ENCODE measurements around the gene PGA5.

The PGA5 gene

DNA sequence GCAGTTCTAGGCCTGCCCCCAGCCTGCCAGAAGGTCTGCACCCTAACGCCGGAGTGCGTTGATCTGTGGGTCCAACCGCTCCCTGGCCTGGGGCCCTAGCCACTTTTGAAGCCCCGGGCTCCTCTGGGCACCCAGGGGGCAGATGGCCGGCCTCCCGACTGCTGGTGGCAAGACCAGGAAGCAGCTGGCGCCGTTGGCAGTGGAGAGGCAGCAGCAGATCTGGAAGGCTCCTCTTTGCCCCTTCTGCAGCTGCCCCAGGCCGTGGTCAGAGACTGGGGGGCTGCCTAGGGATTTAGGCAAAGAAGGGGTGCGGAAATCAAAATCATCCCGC lies 54.6 kb downstream of the PGA5 start:
- no peak for DNase-seq (ENCODE audit: low read depth in 1 of 2, low spot score in 1 of 2)
- H3K27ac ChIP-seq (replicated peaks): no peak overlapping the region

DNA sequence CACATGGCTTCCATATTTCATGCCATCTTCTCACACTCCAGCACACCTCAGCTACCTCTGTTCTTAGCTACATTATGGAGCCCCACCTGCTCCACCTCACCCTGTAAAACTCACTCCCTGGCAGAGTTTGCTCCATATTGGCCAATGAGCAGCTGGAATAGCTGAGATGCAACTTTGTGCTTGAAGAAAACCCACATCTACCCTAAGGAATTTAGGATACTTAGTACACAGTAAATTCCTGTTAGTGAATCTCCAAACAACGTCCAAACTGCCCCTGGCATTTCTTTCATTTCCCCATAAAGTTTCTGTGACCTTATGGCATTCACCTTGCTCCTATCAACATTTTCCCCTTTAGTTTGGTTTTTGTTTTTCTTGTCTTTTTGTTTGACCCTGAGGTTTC lies 56.4 kb downstream of the PGA5 start:
- Histone ChIP-seq H3K4me3 (replicated peaks; ENCODE audit: insufficient read depth, low read length) (no peak overlapping the region), H3K27ac (replicated peaks) (no peak overlapping the region), H3K27me3 (ENCODE audit: insufficient read depth, poor library complexity, severe bottlenecking) (peaks cover 13% of the 10 kb centered on the region)
- TF ChIP-seq, protein P1, sequence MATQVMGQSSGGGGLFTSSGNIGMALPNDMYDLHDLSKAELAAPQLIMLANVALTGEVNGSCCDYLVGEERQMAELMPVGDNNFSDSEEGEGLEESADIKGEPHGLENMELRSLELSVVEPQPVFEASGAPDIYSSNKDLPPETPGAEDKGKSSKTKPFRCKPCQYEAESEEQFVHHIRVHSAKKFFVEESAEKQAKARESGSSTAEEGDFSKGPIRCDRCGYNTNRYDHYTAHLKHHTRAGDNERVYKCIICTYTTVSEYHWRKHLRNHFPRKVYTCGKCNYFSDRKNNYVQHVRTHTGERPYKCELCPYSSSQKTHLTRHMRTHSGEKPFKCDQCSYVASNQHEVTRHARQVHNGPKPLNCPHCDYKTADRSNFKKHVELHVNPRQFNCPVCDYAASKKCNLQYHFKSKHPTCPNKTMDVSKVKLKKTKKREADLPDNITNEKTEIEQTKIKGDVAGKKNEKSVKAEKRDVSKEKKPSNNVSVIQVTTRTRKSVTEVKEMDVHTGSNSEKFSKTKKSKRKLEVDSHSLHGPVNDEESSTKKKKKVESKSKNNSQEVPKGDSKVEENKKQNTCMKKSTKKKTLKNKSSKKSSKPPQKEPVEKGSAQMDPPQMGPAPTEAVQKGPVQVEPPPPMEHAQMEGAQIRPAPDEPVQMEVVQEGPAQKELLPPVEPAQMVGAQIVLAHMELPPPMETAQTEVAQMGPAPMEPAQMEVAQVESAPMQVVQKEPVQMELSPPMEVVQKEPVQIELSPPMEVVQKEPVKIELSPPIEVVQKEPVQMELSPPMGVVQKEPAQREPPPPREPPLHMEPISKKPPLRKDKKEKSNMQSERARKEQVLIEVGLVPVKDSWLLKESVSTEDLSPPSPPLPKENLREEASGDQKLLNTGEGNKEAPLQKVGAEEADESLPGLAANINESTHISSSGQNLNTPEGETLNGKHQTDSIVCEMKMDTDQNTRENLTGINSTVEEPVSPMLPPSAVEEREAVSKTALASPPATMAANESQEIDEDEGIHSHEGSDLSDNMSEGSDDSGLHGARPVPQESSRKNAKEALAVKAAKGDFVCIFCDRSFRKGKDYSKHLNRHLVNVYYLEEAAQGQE (IDR thresholded peaks at IDR 0.05; ENCODE audit: insufficient replicate concordance, low read depth): no peak
- TF ChIP-seq, protein P2, sequence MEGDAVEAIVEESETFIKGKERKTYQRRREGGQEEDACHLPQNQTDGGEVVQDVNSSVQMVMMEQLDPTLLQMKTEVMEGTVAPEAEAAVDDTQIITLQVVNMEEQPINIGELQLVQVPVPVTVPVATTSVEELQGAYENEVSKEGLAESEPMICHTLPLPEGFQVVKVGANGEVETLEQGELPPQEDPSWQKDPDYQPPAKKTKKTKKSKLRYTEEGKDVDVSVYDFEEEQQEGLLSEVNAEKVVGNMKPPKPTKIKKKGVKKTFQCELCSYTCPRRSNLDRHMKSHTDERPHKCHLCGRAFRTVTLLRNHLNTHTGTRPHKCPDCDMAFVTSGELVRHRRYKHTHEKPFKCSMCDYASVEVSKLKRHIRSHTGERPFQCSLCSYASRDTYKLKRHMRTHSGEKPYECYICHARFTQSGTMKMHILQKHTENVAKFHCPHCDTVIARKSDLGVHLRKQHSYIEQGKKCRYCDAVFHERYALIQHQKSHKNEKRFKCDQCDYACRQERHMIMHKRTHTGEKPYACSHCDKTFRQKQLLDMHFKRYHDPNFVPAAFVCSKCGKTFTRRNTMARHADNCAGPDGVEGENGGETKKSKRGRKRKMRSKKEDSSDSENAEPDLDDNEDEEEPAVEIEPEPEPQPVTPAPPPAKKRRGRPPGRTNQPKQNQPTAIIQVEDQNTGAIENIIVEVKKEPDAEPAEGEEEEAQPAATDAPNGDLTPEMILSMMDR (IDR thresholded peaks at IDR 0.05; ENCODE audit: insufficient read depth, low read length): no peak
- TF ChIP-seq POLR2AphosphoS5 (IDR thresholded peaks at IDR 0.05; ENCODE audit: low read depth) (no peak), GABPA (IDR thresholded peaks at IDR 0.05; ENCODE audit: low read depth) (no peak), SPI1 (IDR thresholded peaks at IDR 0.05; ENCODE audit: borderline replicate concordance, low read depth) (no peak)
- no peak for DNase-seq (ENCODE audit: low read depth in 1 of 2, low spot score in 1 of 2)

More for the DNA sequence above, 54.6 kb downstream of the PGA5 start:
- no peak overlapping the region for H3K4me3 ChIP-seq (replicated peaks; ENCODE audit: insufficient read depth, low read length)
- no peak for TF ChIP-seq SPI1 (IDR thresholded peaks at IDR 0.05; ENCODE audit: borderline replicate concordance, low read depth)
- no peak for TF ChIP-seq POLR2AphosphoS5 (IDR thresholded peaks at IDR 0.05; ENCODE audit: low read depth)
- TF ChIP-seq, protein P1 (IDR thresholded peaks at IDR 0.05; ENCODE audit: insufficient replicate concordance, low read depth): no peak
- no peak for TF ChIP-seq GABPA (IDR thresholded peaks at IDR 0.05; ENCODE audit: low read depth)
- TF ChIP-seq, protein P2 (IDR thresholded peaks at IDR 0.05; ENCODE audit: insufficient read depth, low read length): no peak
- peaks cover 13% of the 10 kb centered on the region for H3K27me3 ChIP-seq (ENCODE audit: insufficient read depth, poor library complexity, severe bottlenecking)

DNA sequence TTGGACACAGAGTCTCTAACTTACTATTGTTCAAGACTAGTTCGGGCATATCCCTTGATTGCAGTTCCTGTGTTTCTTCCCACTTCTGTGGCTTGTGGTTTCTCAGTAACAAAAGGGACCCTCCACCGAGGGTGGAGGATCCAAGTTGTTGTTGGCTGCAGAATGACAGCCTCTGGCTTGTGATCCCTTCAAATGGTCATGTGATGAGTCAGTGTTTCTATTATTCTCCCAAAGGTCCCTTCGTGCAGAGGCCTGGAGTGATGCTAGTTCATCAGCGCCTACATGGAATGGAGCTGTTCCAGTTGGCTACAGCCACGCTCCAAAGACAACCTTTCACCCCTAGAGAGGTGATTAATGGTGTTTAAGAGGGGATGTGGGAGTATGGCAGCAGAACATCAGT lies 56.8 kb downstream of the PGA5 start:
- H3K27ac ChIP-seq (replicated peaks): no peak overlapping the region
- peaks cover 13% of the 10 kb centered on the region for H3K27me3 ChIP-seq (ENCODE audit: insufficient read depth, poor library complexity, severe bottlenecking)
- H3K4me3 ChIP-seq (replicated peaks; ENCODE audit: insufficient read depth, low read length): no peak overlapping the region
- TF ChIP-seq, protein P2 (IDR thresholded peaks at IDR 0.05; ENCODE audit: insufficient read depth, low read length): no peak
- TF ChIP-seq, protein P1 (IDR thresholded peaks at IDR 0.05; ENCODE audit: insufficient replicate concordance, low read depth): no peak
- TF ChIP-seq GABPA (IDR thresholded peaks at IDR 0.05; ENCODE audit: low read depth) (no peak), POLR2AphosphoS5 (IDR thresholded peaks at IDR 0.05; ENCODE audit: low read depth) (no peak), SPI1 (IDR thresholded peaks at IDR 0.05; ENCODE audit: borderline replicate concordance, low read depth) (no peak)
- no peak for DNase-seq (ENCODE audit: low read depth in 1 of 2, low spot score in 1 of 2)
